Vagina (tissue), 2 donors: ENCODE results near the gene SYT5.

Experiments used
- POLR2A ChIP-seq, 2 donors: fragments of 450-650 bp; IDR thresholded peaks; one replicate each; pipeline ENCODE4 v1.6.1; 2017; ENCODE audit warnings: antibody characterized with exemption in 2 of 2, mild to moderate bottlenecking in 2 of 2, moderate library complexity in 2 of 2
- TF ChIP-seq, protein P1 (sequence below), 3 experiments: fragments of 450-650 bp in 2 of 3; fragments of 200-600 bp in 1 of 3; sonication (generic) in 1 of 3; IDR thresholded peaks; one replicate each; pipeline ENCODE4 v1.5.1; 2017 to 2019; ENCODE audit warnings: antibody characterized with exemption in 3 of 3, mild to moderate bottlenecking in 2 of 3, moderate library complexity in 2 of 3

DNA sequence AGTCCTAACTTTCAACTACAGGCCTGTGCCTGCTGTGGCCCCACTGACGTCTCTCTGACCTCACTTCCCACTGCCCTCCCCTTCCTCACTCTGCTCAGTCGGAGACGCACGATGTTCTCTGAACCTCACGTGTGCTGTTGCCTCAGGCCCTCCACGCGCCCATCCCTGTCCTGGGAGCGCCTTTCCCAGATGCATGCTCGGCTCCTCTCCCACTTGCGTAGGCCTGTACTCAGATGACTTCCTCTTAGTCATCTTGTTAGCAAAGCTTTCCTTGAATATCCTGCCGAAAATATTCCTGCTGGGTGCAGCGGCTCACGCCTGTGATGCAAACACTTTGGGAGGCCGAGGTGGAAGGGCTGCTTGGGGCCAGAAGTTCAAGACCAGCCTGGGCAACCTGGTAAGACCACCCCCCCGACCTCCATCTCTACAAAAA, 9.3 kb upstream of the SYT5 start:
- TF ChIP-seq, protein P1, sequence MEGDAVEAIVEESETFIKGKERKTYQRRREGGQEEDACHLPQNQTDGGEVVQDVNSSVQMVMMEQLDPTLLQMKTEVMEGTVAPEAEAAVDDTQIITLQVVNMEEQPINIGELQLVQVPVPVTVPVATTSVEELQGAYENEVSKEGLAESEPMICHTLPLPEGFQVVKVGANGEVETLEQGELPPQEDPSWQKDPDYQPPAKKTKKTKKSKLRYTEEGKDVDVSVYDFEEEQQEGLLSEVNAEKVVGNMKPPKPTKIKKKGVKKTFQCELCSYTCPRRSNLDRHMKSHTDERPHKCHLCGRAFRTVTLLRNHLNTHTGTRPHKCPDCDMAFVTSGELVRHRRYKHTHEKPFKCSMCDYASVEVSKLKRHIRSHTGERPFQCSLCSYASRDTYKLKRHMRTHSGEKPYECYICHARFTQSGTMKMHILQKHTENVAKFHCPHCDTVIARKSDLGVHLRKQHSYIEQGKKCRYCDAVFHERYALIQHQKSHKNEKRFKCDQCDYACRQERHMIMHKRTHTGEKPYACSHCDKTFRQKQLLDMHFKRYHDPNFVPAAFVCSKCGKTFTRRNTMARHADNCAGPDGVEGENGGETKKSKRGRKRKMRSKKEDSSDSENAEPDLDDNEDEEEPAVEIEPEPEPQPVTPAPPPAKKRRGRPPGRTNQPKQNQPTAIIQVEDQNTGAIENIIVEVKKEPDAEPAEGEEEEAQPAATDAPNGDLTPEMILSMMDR (IDR thresholded peaks at IDR 0.05): no peak
- TF ChIP-seq POLR2A (IDR thresholded peaks at IDR 0.05): no peak
